Gastroesophageal sphincter (tissue), 3 donors: ENCODE data around the gene FOXF1.

Experiments
- EP300 ChIP-seq: sonication (generic); formaldehyde crosslinking; IDR thresholded peaks from one replicate; pipeline ENCODE4 v1.6.1; 2017; ENCODE audit warnings: antibody characterized with exemption, mild to moderate bottlenecking
- POLR2A ChIP-seq, 2 donors: fragments of 450-650 bp; IDR thresholded peaks; one replicate each; pipeline ENCODE4 v1.6.1; 2017; ENCODE audit warnings: antibody characterized with exemption in 2 of 2, mild to moderate bottlenecking in 2 of 2, moderate library complexity in 1 of 2
- POLR2AphosphoS5 ChIP-seq: sonication (generic); formaldehyde crosslinking; IDR thresholded peaks from one replicate; pipeline ENCODE4 v1.6.1; 2017; ENCODE audit warnings: antibody characterized with exemption
- TF ChIP-seq, protein P1 (sequence below), 4 experiments: fragments of 200-600 bp in 2 of 4; fragments of 450-650 bp in 2 of 4; sonication (generic) in 1 of 4; IDR thresholded peaks; one replicate each; pipeline ENCODE4 v1.5.1; 2017 to 2019; ENCODE audit warnings: antibody characterized with exemption in 4 of 4, mild to moderate bottlenecking in 2 of 4, moderate library complexity in 2 of 4

DNA sequence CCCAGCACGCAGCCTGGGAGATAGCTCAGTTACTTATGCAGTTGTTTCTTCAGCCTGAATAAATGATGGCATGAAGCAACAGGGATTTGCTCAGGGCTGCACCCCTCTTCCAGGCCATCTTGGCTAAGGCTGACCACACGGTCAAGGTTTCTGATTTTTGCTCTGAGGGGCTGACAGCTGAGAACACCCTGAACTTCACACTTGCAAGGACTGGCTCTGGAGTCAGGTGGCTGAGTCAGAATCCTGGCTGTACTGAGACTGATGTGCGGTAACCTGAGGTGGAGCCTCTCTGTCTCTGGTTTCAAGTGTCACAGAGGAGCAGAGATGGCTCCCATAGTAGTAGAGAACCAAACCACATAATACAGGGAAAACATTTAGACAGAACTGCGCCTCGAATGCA lies 40.0 kb downstream of the FOXF1 start:
- TF ChIP-seq, protein P1, sequence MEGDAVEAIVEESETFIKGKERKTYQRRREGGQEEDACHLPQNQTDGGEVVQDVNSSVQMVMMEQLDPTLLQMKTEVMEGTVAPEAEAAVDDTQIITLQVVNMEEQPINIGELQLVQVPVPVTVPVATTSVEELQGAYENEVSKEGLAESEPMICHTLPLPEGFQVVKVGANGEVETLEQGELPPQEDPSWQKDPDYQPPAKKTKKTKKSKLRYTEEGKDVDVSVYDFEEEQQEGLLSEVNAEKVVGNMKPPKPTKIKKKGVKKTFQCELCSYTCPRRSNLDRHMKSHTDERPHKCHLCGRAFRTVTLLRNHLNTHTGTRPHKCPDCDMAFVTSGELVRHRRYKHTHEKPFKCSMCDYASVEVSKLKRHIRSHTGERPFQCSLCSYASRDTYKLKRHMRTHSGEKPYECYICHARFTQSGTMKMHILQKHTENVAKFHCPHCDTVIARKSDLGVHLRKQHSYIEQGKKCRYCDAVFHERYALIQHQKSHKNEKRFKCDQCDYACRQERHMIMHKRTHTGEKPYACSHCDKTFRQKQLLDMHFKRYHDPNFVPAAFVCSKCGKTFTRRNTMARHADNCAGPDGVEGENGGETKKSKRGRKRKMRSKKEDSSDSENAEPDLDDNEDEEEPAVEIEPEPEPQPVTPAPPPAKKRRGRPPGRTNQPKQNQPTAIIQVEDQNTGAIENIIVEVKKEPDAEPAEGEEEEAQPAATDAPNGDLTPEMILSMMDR (IDR thresholded peaks at IDR 0.05): no peak
- TF ChIP-seq POLR2A (IDR thresholded peaks at IDR 0.05) (no peak), POLR2AphosphoS5 (no peak), EP300 (no peak)
